Spleen (tissue), 13 donors: ENCODE measurements around the gene CEACAM20. TPM values are rescaled to one million over a fixed set of nuclear protein-coding genes. Genes with fewer than 3 reads are reported as not detected.
A peak's percentile ranks its signal among the peaks of the same experiment; 100 is the strongest.

Experiments used
- DNase-seq: peaks from one replicate; pipeline ENCODE4 v3.0.0-alpha.2; 2020
- H3K27ac ChIP-seq, 8 donors: fragments of 200-600 bp; sonication (generic) in 7 of 8; 1 replicate in 4 of 8; 2 replicates in 4 of 8; pipeline versions ENCODE4 v1.5.0 to v1.8.0; 2016 to 2021; ENCODE audit warnings: inconsistent platforms in 4 of 8, mild to moderate bottlenecking in 4 of 8, moderate library complexity in 1 of 8
- H3K27me3 ChIP-seq, 7 donors: fragments of 200-600 bp; sonication (generic) in 6 of 7; replicated peaks in 1 of 7; 1 replicate in 4 of 7; 2 replicates in 3 of 7; pipeline versions ENCODE4 v1.5.0 to v1.8.0; 2016 to 2021; ENCODE audit warnings: inconsistent platforms in 3 of 7, mild to moderate bottlenecking in 1 of 7
- H3K36me3 ChIP-seq, 6 donors: fragments of 200-600 bp; sonication (generic) in 5 of 6; 1 replicate in 4 of 6; 2 replicates in 2 of 6; pipeline versions ENCODE4 v1.5.0 to v1.8.0; 2016 to 2021; ENCODE audit warnings: inconsistent platforms in 2 of 6
- H3K4me1 ChIP-seq, 6 donors: fragments of 200-600 bp; sonication (generic) in 5 of 6; 1 replicate in 3 of 6; 2 replicates in 3 of 6; pipeline versions ENCODE4 v1.5.0 to v1.8.0; 2016 to 2021; ENCODE audit warnings: inconsistent platforms in 3 of 6
- H3K4me3 ChIP-seq, 8 donors: fragments of 200-600 bp; sonication (generic) in 7 of 8; 1 replicate in 4 of 8; 2 replicates in 4 of 8; pipeline versions ENCODE4 v1.5.0 to v1.8.0; 2016 to 2021; ENCODE audit warnings: inconsistent platforms in 4 of 8, mild to moderate bottlenecking in 4 of 8, moderate library complexity in 2 of 8
- H3K9me3 ChIP-seq, 8 donors: fragments of 200-600 bp; sonication (generic) in 7 of 8; 1 replicate in 4 of 8; 2 replicates in 4 of 8; pipeline versions ENCODE4 v1.5.0 to v1.8.0; 2016 to 2021; ENCODE audit warnings: inconsistent platforms in 4 of 8
- CTCF ChIP-seq, 11 experiments: fragments of 200-600 bp in 7 of 11; fragments of 450-650 bp in 4 of 11; sonication (generic) in 4 of 11; IDR thresholded peaks in 8 of 11; conservative IDR thresholded peaks in 3 of 11; 1 replicate in 7 of 11; 2 replicates in 4 of 11; pipeline versions ENCODE4 v1.4.0 to v1.8.0; 2016 to 2021; ENCODE audit warnings: antibody characterized with exemption in 11 of 11, inconsistent platforms in 4 of 11, mild to moderate bottlenecking in 1 of 11
- POLR2A ChIP-seq, 3 donors: fragments of 450-650 bp; IDR thresholded peaks; one replicate each; pipeline ENCODE4 v1.5.1; 2017; ENCODE audit warnings: antibody characterized with exemption in 3 of 3, mild to moderate bottlenecking in 1 of 3
- POLR2AphosphoS5 ChIP-seq, 3 donors: sonication (generic); formaldehyde crosslinking; IDR thresholded peaks; one replicate each; pipeline ENCODE4 v1.5.1; 2017; ENCODE audit warnings: antibody characterized with exemption in 3 of 3
- WGBS, 5 donors: extraction: QIAGEN DNeasy Blood & Tissue Kit in 3 of 5; methylation state at CpG; one replicate each; pipeline versions ENCODE4 v1.1.5 to v1.1.7; 2013 to 2018; 5-methylcytosine and 5-hydroxymethylcytosine counted together
- intact Hi-C: fragments of 100-400 bp; cut with DNase I; formaldehyde crosslinking; loops from one replicate; pipeline ENCODE4 v1.15.0; 2023; ENCODE audit warnings: low total_unique reads
- long read RNA-seq, 2 donors: transcript quantifications; one replicate each; lab custom pipeline, GENCODE V29; 2026
- polyA plus RNA-seq, 3 donors: library from polyadenylated mRNA; stranded (reverse); fragments of 200-250 nt; gene quantifications; one replicate each; pipeline ENCODE4 v1.2.1, GENCODE V29; 2013
- total RNA-seq, 7 donors: library from RNA; depleted of rRNA in 3 of 7; stranded (reverse); fragments of >200 nt in 3 of 7; fragmentation: NEBNext Ultra II Directional in 4 of 7; extraction: Animal tissue kit (Norgen Biotek cat#: 25700) in 4 of 7; gene quantifications; one replicate each; pipeline versions ENCODE4 v1.1.0 to v1.2.1, GENCODE V29; 2016 to 2021
- donor health status: healthy with polysubstance abuse.
- donor health status: DM: no; HTN: no; CAD: no; lungs with moderate emphysema.
- donor health status: DM: no; HTN: no; CAD: no.
- donor health status: Bipolar disorder and iron deficiency.
- donor health status: healthy.
- donor health status: DM: no; HTN: no; CAD: no.
- donor health status: DM: yes; HTN: yes; CAD: no.

CEACAM20 gene
- total RNA-seq (not detected), polyA plus RNA-seq (not detected)
- long read RNA-seq, donor 1 = 0 reads
- long read RNA-seq, donor 2 = 0 reads

GRCh38 chr19:44529536-44529935, at the start of gene CEACAM20:
TSS of gene CEACAM20 (minus strand) at chr19:44529675. CDS start at chr19:44529509, 166 bp downstream.
- no peaks in the 10 kb centered on the region for H3K4me1 ChIP-seq
- 78 to 89% (median 84%) methylated on average over 9 of the region's 9 CpGs for WGBS, 5 donors
- H3K27ac ChIP-seq = no peak within 1 kb of the TSS
- intact Hi-C loops = no loop called here
- peaks cover 0 to 53% (median 0%) of the 10 kb centered on the region in 7 donors for H3K27me3 ChIP-seq
- peaks cover 0 to 29% (median 0%) of the 10 kb centered on the region in 8 donors for H3K9me3 ChIP-seq
- TF ChIP-seq POLR2AphosphoS5 (IDR thresholded peaks at IDR 0.05) = no peak
- no peak for TF ChIP-seq CTCF (IDR thresholded peaks at IDR 0.05 in 8 of 11, conservative IDR thresholded peaks at IDR 0.05 in 3 of 11)
- no peak for TF ChIP-seq POLR2A (IDR thresholded peaks at IDR 0.05)
- no peak within 1 kb of the TSS for H3K4me3 ChIP-seq
- DNase-seq = no peak
- H3K36me3 ChIP-seq = no peaks in the 10 kb centered on the region

- Histone ChIP-seq H3K4me3 (no peak overlapping the region), H3K36me3 (no peaks in the 10 kb centered on the region), H3K4me1 (peaks cover 0 to 6% (median 0%) of the 10 kb centered on the region in 6 donors), H3K27me3 (peaks cover 0 to 3% (median 0%) of the 10 kb centered on the region in 7 donors), H3K9me3 (peaks cover 0 to 18% (median 0%) of the 10 kb centered on the region in 8 donors), H3K27ac (no peak overlapping the region)
- TF ChIP-seq POLR2AphosphoS5 (IDR thresholded peaks at IDR 0.05) (no peak), CTCF (IDR thresholded peaks at IDR 0.05 in 8 of 11, conservative IDR thresholded peaks at IDR 0.05 in 3 of 11) (no peak), POLR2A (IDR thresholded peaks at IDR 0.05) (no peak)
- WGBS, 5 donors = 52 to 85% (median 67%) methylated on average over 1 of the region's 1 CpG
- no peak for DNase-seq
- intact Hi-C loops = no loop called here
These were observed 48.0 kb upstream of the CEACAM20 start for GRCh38 chr19:44577566-44577874.

- peaks cover 0 to 18% (median 0%) of the 10 kb centered on the region in 8 donors for H3K9me3 ChIP-seq
- intact Hi-C loops = no loop called here
- no peaks in the 10 kb centered on the region for H3K36me3 ChIP-seq
- H3K4me1 ChIP-seq = peaks cover 0 to 10% (median 0%) of the 10 kb centered on the region in 6 donors
- H3K27ac ChIP-seq = no peak overlapping the region
- H3K27me3 ChIP-seq = peaks cover 0 to 2% (median 0%) of the 10 kb centered on the region in 7 donors
- TF ChIP-seq CTCF (IDR thresholded peaks at IDR 0.05 in 8 of 11, conservative IDR thresholded peaks at IDR 0.05 in 3 of 11) = peak in 7 of 11 experiments; percentile 29 to 42 (median 36)
- no peak for TF ChIP-seq POLR2A (IDR thresholded peaks at IDR 0.05)
- no peak overlapping the region for H3K4me3 ChIP-seq
- no peak for DNase-seq
- 67 to 78% (median 70%) methylated on average over 8 of the region's 8 CpGs for WGBS, 5 donors
These were observed 47.5 kb upstream of the CEACAM20 start for GRCh38 chr19:44576843-44577565.

GRCh38 chr19:44575116-44575700, 45.7 kb upstream of the CEACAM20 start:
- intact Hi-C loops = no loop called here

More at GRCh38 chr19:44575116-44575700, 45.7 kb upstream of the CEACAM20 start:
- Histone ChIP-seq H3K9me3 (peaks cover 0 to 13% (median 0%) of the 10 kb centered on the region in 8 donors), H3K4me3 (no peak overlapping the region), H3K27me3 (no peaks in the 10 kb centered on the region), H3K4me1 (peaks cover 0 to 25% (median 3%) of the 10 kb centered on the region in 6 donors), H3K36me3 (no peaks in the 10 kb centered on the region), H3K27ac (no peak overlapping the region)
- WGBS, 5 donors = 82 to 93% (median 86%) methylated on average over 11 of the region's 11 CpGs
- DNase-seq = no peak
- TF ChIP-seq POLR2A (IDR thresholded peaks at IDR 0.05) (no peak), POLR2AphosphoS5 (IDR thresholded peaks at IDR 0.05) (no peak), CTCF (IDR thresholded peaks at IDR 0.05 in 8 of 11, conservative IDR thresholded peaks at IDR 0.05 in 3 of 11) (no peak)
